H1 (cell line): ENCODE results near the gene CSHL1. TPM values are rescaled to one million over a fixed set of nuclear protein-coding genes. Genes with fewer than 3 reads are reported as not detected.

Source experiments
- BCL11A ChIP-seq, 2 experiments: IDR thresholded peaks; one replicate each; pipeline ENCODE4 v1.6.1; 2011; ENCODE audit warnings: low read depth in 2 of 2, low read length in 2 of 2, mild to moderate bottlenecking in 2 of 2
- BRCA1 ChIP-seq: IDR thresholded peaks from 2 replicates; pipeline ENCODE4 v1.6.1; 2012; ENCODE audit warnings: low read depth, low read length, improper control_type of control experiment
- POLR2A ChIP-seq, 2 experiments: IDR thresholded peaks; 1 replicate in 1 of 2; 2 replicates in 1 of 2; pipeline ENCODE4 v1.6.1; 2011; ENCODE audit warnings: low read depth in 2 of 2, low read length in 2 of 2, mild to moderate bottlenecking in 2 of 2; ENCODE audit errors: control extremely low read depth in 1 of 2
- polyA plus RNA-seq, 7 experiments: library from polyadenylated mRNA; depleted of rRNA in 3 of 7; stranded (reverse) in 5 of 7; unstranded in 2 of 7; fragments of >200 nt in 5 of 7; fragments of 200-250 nt in 2 of 7; gene quantifications; 1 replicate in 5 of 7; 2 replicates in 1 of 7; 4 replicates in 1 of 7; pipeline versions ENCODE4 v1.2.1 to v1.2.3, GENCODE V29; 2011 to 2013; ENCODE audit warnings: missing spikeins in 2 of 7, mixed read lengths in 2 of 7
- total RNA-seq: library from RNA; stranded (reverse); fragmentation: NEBNext Ultra II Directional; extraction: Animal tissue kit (Norgen Biotek cat#: 25700); gene quantifications from 2 replicates; pipeline ENCODE4 v1.2.1, GENCODE V29; 2021
- TF ChIP-seq, protein P1 (sequence below): IDR thresholded peaks from 2 replicates; pipeline ENCODE4 v1.6.1; 2012; ENCODE audit warnings: inconsistent platforms

CSHL1 gene
- total and polyA plus RNA-seq, 2 of the 8 experiments (the other 6 are each of a cell fraction or from before 2014, with no cell fraction given) = not detected

DNA sequence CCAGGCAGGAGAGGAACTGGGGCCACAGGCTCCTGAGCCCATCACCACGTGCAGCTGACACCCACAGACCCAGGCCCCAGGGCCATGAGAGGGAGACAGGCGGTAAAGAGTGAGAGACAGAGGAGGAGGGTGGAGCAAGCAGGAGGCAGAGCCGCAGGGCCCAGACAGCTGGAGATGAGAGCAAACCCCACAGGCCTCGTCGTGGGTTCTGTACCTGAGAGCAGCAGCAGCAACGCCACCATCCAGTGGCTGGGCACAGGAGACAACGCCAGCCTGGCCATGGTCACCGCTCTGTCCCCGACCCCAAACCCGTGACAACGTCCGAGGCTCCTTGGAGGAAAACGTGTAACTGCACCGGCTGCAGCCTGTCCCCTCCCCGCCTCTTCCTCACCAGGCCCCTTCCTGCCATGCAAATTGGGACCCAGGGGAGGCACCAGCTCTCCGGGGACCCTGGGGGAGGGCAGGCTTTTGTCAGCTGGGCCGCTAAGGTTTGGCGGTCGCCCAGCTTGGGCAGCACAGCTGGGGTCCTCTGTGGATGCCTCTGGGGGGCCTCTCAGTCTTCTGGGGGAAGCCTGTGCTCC, 21.0 kb upstream of the CSHL1 start, which contains the start of gene CD79B (continued):
- no peak for TF ChIP-seq BCL11A (IDR thresholded peaks at IDR 0.05; ENCODE audit: low read depth in 2 of 2, low read length in 2 of 2)
- TF ChIP-seq, protein P1, sequence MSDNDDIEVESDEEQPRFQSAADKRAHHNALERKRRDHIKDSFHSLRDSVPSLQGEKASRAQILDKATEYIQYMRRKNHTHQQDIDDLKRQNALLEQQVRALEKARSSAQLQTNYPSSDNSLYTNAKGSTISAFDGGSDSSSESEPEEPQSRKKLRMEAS = no peak
- no peak for TF ChIP-seq BRCA1
- no peak for TF ChIP-seq POLR2A (IDR thresholded peaks at IDR 0.05; ENCODE audit: control extremely low read depth in 1 of 2, low read depth in 2 of 2, low read length in 2 of 2)
- TF ChIP-seq, all 59 proteins: peak for 0
